Skeletal muscle satellite cell (primary cell): ENCODE data around the gene MYT1.

Experiments
- H3K27me3 ChIP-seq: 2 replicates; pipeline ENCODE4 v1.7.0; 2013; ENCODE audit warnings: low read length; ENCODE audit not compliant: control insufficient read depth, insufficient read depth
- H3K36me3 ChIP-seq: 2 replicates; pipeline ENCODE4 v1.7.0; 2013; ENCODE audit warnings: mild to moderate bottlenecking, control low read depth, low read length; ENCODE audit not compliant: insufficient read depth
- H3K4me1 ChIP-seq: 2 replicates; pipeline ENCODE4 v1.7.0; 2013; ENCODE audit warnings: low read length; ENCODE audit not compliant: control insufficient read depth, insufficient read depth
- H3K4me2 ChIP-seq: 2 replicates; pipeline ENCODE4 v1.7.0; 2013; ENCODE audit warnings: mild to moderate bottlenecking, low read length
- H3K4me3 ChIP-seq: 2 replicates; pipeline ENCODE4 v1.7.0; 2013; ENCODE audit warnings: low read length
- H3K9ac ChIP-seq: 2 replicates; pipeline ENCODE4 v1.7.0; 2013; ENCODE audit warnings: mild to moderate bottlenecking, low read depth, low read length, moderate library complexity
- H3K9me3 ChIP-seq: replicated peaks from 2 replicates; pipeline ENCODE4 v1.7.0; 2013; ENCODE audit warnings: mild to moderate bottlenecking, control low read depth, low read length

MYT1 gene

DNA sequence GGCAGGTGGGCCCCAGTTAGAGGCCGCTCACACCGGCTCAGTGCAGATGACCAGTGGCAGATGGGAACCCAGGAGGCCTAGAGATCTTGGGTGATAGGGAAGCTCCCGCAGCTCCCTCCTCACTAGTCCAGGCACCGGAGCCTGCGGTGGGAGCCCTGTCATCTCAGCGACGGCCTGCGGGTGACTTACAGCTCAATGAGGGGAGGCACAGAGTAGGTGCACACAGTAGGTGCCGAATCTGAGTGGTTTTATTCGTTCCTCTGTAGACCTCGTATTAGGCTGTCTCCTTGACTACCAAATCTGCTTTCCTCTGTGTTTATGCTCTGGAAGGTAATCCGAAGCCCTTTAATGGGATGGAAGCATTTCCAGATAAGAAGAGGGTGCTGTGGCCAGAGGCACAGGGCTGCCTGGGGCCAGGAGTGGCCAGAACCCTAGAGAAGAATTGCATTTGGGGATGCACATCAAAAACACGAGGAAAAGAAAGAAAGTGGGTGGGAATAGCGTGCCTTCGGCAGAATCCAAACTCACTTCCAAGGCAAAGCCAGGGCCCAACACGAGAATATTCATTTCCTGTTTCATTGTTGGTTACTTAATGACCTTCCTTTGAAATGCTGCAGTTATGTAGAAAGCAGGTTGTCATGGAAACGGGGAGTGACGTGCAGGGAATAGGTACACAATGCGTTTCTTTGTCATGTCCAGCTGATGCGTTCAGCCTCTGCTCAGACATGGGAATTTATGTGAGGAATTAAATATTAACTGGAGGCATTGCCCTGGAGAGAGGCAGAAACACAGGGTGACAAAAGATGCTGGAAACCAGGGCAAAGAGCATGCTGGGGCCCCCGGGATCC, 24.7 kb downstream of the MYT1 start:
- Histone ChIP-seq H3K9ac (no peak overlapping the region), H3K4me3 (no peak overlapping the region), H3K9me3 (no peaks in the 10 kb centered on the region), H3K36me3 (no peaks in the 10 kb centered on the region), H3K4me2 (no peak overlapping the region), H3K27me3 (peaks cover 43% of the 10 kb centered on the region), H3K4me1 (no peaks in the 10 kb centered on the region)

DNA sequence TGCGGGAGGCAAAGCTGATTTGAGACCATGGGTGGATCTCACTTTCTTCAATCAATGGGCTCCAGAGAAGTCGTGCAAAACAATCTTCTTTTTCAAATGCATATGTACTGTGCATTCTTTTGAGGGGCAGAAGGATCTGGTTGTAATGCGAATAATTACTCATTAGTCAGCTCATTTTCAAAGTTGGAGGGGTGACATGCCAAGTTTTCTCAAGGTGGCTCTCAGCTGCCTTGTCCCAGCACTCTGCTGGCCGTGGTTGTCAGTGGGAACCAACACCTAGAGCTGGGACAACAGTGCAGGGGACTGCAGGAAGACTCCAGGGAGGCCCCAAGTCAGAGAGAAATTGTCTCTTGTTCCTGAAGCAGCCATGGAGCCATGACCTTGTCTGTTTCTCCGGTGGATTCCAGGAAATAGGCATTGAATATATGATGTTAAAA, 25.3 kb downstream of the MYT1 start:
- Histone ChIP-seq H3K27me3 (peaks cover 47% of the 10 kb centered on the region), H3K4me2 (no peak overlapping the region), H3K4me3 (no peak overlapping the region), H3K9me3 (no peaks in the 10 kb centered on the region), H3K4me1 (no peaks in the 10 kb centered on the region), H3K36me3 (no peaks in the 10 kb centered on the region), H3K9ac (no peak overlapping the region)

DNA sequence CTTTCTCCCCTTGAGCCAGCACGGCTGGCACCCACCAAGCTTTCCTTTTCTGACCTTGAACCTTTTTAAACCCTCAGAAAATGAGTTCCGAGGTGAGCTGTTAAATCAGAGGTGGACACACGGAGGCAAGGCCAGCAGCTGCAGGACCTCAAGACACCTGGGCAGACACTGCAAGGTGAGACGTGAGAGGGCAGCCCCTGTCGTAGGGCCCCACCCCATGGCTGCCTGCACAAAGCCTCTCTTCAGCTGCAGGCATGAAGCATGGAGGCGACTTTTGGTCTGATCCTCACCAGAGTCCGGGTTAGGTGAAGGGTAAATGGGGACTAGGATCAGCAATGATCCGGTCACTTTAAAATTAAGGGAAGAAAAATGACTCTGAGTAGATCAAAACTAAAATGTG, 25.7 kb downstream of the MYT1 start:
- no peak overlapping the region for H3K4me2 ChIP-seq
- no peak overlapping the region for H3K4me3 ChIP-seq
- H3K9ac ChIP-seq: no peak overlapping the region
- H3K9me3 ChIP-seq: no peaks in the 10 kb centered on the region
- H3K36me3 ChIP-seq: no peaks in the 10 kb centered on the region
- peaks cover 47% of the 10 kb centered on the region for H3K27me3 ChIP-seq
- H3K4me1 ChIP-seq: no peaks in the 10 kb centered on the region

DNA sequence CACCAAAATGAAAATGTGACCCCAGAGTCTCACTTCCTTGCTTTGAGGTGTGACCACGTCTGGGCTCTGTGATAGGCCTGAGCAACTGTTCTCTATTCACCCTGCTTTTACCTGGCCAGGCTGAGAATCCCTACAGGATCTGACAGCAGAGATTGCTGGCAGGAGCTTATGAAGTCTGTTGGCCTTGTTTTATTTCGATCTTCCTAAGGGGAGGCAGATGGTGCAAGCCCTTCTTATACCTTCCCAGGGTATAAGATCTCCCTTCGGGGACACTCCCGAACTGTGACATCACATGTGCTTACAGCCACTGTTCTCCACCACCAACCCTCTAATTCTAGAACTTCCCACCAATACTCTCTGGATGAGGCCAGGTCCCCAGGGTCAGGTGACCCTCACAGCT, 26.8 kb downstream of the MYT1 start:
- Histone ChIP-seq H3K36me3 (no peaks in the 10 kb centered on the region), H3K4me2 (no peak overlapping the region), H3K4me1 (no peaks in the 10 kb centered on the region), H3K4me3 (no peak overlapping the region), H3K9ac (no peak overlapping the region), H3K27me3 (peaks cover 47% of the 10 kb centered on the region), H3K9me3 (no peaks in the 10 kb centered on the region)

DNA sequence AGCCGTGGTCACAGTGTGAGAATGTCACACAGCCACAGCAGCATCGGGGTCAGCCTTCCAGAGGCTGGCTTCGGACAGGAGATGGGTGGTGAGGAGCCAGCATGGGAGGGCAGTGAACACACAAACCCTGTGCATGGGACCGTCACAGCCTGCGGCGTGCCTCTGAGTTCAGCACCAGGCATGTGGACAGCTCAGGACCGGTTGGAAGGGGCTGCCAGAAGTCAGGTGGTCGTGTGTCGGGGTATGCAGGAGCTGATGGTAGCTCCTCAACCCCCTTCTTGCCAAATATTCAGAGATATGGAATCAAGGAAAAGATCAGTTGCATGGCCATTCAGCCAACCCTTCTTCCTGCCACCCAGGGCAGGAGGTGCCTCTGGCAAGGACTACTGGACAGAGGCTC, 28.2 kb downstream of the MYT1 start:
- H3K27me3 ChIP-seq: peaks cover 56% of the 10 kb centered on the region

DNA sequence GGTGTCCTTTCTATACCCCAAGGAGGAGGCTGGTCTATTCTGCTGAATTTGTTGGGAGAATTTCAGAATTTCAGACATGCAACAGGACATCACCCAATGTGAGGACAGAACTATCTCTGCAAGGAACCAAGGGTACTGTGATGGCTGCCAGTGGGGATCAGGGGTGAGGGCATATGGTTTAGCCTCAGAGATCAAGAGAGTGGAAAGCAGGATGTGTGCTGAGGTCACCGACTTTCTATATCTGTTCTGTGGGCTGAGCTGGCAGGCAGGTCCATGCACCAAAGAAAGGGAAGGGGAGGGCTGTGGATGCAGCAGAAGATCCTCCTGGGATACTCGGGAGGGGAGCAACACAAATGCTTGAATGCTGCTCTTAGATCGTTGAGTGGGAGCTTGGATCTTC, 28.8 kb downstream of the MYT1 start:
- Histone ChIP-seq H3K4me3 (no peak overlapping the region), H3K4me1 (no peaks in the 10 kb centered on the region), H3K9me3 (no peaks in the 10 kb centered on the region), H3K27me3 (peaks cover 56% of the 10 kb centered on the region), H3K9ac (no peak overlapping the region), H3K4me2 (no peak overlapping the region), H3K36me3 (no peaks in the 10 kb centered on the region)

More for the DNA sequence above, 28.2 kb downstream of the MYT1 start:
- H3K9ac ChIP-seq: no peak overlapping the region
- H3K4me2 ChIP-seq: no peak overlapping the region
- H3K9me3 ChIP-seq: no peaks in the 10 kb centered on the region
- H3K4me3 ChIP-seq: no peak overlapping the region
- H3K4me1 ChIP-seq: no peaks in the 10 kb centered on the region
- no peaks in the 10 kb centered on the region for H3K36me3 ChIP-seq

DNA sequence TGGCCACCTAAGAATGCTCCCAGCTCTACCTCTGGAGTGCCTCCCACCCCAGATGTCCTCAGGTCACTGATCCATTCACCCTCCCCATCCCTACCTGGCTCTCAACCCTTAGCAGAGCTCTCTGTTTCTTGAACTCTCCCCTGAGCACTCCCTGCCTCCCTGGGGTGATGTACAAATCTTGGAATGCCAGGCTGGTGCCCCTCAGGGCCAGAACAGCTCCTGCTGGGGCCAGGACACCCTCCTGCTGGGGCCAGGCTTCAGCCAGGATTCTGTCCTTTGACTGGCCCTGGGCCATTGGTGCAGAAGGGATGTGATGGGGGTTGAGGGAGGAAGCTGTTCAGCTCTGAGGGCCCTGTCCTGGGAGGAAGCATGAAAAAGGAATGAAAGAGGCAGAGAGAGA, 30.0 kb downstream of the MYT1 start:
- H3K27me3 ChIP-seq: peaks cover 63% of the 10 kb centered on the region
- no peaks in the 10 kb centered on the region for H3K4me1 ChIP-seq
- H3K4me3 ChIP-seq: no peak overlapping the region
- no peak overlapping the region for H3K9ac ChIP-seq
- no peak overlapping the region for H3K4me2 ChIP-seq
- H3K9me3 ChIP-seq: no peaks in the 10 kb centered on the region
- no peaks in the 10 kb centered on the region for H3K36me3 ChIP-seq

DNA sequence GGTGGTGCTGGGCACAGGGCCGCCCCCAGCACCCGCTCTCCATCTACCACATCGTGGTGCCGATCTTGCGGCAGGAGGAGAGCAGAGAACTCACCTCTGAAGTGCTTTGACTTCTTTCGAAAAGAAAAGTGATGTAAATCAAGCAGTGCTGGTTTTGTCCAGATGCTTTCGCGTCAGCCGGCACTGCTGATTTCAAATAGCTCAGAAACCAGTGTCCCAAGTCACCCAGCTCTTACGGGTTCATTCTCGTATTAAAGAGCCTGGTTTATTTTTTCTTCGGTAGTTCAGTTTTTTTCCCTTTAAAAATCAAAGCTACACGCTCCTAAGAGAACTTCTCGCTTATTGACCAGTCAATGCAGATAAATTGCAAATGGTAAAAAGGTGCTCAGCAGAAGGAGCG, 32.1 kb downstream of the MYT1 start:
- no peak overlapping the region for H3K4me3 ChIP-seq
- H3K27me3 ChIP-seq: peaks cover 68% of the 10 kb centered on the region
- no peaks in the 10 kb centered on the region for H3K4me1 ChIP-seq
- no peaks in the 10 kb centered on the region for H3K9me3 ChIP-seq
- H3K9ac ChIP-seq: no peak overlapping the region
- no peaks in the 10 kb centered on the region for H3K36me3 ChIP-seq
- H3K4me2 ChIP-seq: no peak overlapping the region

DNA sequence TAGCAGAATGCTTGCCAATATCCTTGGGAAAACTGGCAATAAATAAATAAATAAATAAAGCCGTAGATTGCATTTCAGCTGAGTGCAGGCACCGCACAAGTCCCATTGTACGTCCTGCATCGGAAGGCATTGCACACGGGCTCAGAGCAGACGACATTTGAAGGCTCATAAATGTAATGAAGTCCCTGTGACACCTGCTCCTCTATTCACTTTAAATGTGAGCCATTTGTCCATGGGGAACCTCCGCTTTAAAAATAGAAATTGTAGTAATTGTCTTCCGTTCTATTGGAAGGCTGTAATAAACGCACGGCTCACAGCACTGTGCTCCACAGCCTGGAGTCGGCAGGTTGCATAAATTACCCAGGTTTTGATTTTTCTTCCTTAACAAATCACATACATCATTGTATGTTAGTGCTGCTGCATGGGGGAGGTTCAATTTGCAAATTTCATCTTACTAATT, 32.6 kb downstream of the MYT1 start:
- Histone ChIP-seq H3K36me3 (no peaks in the 10 kb centered on the region), H3K9me3 (no peaks in the 10 kb centered on the region)

DNA sequence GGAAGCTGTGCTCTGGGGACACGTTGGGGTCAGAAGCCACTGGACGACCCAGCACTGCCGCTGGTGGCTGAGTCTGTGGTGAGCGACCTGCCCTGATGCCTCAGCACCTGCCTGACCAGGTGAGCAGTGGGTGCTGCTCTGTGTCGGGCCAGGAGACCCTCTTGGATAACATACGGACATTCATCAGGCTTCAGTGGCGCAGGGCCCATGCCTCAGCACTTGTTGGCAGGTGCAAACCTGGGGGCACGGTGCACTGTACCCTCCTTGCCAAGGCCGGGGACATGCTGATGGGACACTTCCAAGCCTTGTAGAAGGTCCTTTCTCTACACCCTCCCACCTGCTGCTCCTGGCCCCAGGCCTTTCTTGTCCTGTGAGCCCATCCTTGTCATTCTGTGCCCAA, 34.1 kb downstream of the MYT1 start:
- H3K9ac ChIP-seq: no peak overlapping the region
- peaks cover 6% of the 10 kb centered on the region for H3K4me1 ChIP-seq
- H3K9me3 ChIP-seq: no peaks in the 10 kb centered on the region
- peaks cover 54% of the 10 kb centered on the region for H3K27me3 ChIP-seq
- no peak overlapping the region for H3K4me2 ChIP-seq
- no peak overlapping the region for H3K4me3 ChIP-seq
- H3K36me3 ChIP-seq: no peaks in the 10 kb centered on the region

More for the DNA sequence above, 32.6 kb downstream of the MYT1 start:
- no peak overlapping the region for H3K4me3 ChIP-seq
- H3K9ac ChIP-seq: no peak overlapping the region
- H3K4me1 ChIP-seq: no peaks in the 10 kb centered on the region
- H3K27me3 ChIP-seq: peaks cover 62% of the 10 kb centered on the region
- H3K4me2 ChIP-seq: no peak overlapping the region

DNA sequence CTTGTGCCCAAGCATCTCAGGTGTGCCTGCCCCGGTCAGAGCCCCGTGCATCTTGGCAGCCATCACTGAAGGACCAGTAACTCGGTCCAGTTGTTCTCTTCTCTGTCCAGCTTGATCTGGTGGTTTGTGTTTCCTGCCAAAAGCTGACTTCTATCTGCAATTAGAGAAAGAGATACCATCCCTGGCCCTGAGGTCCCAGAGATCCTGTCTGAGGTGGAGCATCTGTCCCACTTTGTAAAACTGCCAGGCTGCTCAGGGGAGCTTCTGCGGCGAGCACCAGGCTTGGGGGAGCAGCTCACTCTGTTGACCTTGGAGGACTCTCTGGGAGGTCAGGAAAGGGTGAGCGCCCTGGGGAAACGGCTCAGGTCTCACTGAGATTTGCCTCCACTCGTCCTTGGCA, 35.1 kb downstream of the MYT1 start:
- H3K9ac ChIP-seq: no peak overlapping the region
- no peak overlapping the region for H3K4me3 ChIP-seq
- H3K36me3 ChIP-seq: no peaks in the 10 kb centered on the region
- H3K27me3 ChIP-seq: peaks cover 44% of the 10 kb centered on the region
- H3K9me3 ChIP-seq: no peaks in the 10 kb centered on the region
- H3K4me2 ChIP-seq: no peak overlapping the region
- H3K4me1 ChIP-seq: peaks cover 10% of the 10 kb centered on the region

DNA sequence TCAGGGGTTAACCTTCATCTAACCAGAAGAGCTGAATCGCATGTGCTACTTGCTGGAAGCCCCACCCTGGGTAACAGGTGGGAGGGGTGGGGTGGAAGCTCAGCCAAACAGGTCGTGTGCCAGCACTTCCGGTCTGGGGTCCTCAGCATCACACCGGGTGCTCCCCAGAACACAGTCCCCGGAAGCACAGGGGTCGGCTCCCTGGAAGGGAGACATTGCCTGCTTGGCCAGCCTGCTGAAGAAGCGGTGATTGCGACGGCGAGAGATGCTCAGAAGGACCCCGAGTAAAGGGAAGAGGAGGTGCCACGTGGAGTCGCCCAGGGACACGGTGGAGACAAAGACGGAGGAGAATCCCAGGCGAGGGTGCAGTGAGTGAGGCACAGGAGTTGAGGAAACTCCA, 36.5 kb downstream of the MYT1 start:
- H3K27me3 ChIP-seq: peaks cover 44% of the 10 kb centered on the region
- no peaks in the 10 kb centered on the region for H3K9me3 ChIP-seq
- H3K9ac ChIP-seq: no peak overlapping the region
- no peak overlapping the region for H3K4me2 ChIP-seq
- peaks cover 10% of the 10 kb centered on the region for H3K4me1 ChIP-seq
- no peak overlapping the region for H3K4me3 ChIP-seq
- H3K36me3 ChIP-seq: no peaks in the 10 kb centered on the region
